NOMO-1 treated with DMSO at 0.1 percent for 48 hours (cell line): ENCODE results near the gene ECI1.
A peak's percentile ranks its signal among the peaks of the same experiment; 100 is the strongest.
"Not testable (repeated sequence)": the region's sequence is repeated elsewhere in the genome, so short reads cannot be mapped to it uniquely, and the experiment has no call there.

Source experiments
- DNase-seq: peaks from one replicate; lab custom pipeline; 2025; ENCODE audit not compliant: unreplicated experiment; lab: John Stamatoyannopoulos, UW

The ECI1 gene

DNA sequence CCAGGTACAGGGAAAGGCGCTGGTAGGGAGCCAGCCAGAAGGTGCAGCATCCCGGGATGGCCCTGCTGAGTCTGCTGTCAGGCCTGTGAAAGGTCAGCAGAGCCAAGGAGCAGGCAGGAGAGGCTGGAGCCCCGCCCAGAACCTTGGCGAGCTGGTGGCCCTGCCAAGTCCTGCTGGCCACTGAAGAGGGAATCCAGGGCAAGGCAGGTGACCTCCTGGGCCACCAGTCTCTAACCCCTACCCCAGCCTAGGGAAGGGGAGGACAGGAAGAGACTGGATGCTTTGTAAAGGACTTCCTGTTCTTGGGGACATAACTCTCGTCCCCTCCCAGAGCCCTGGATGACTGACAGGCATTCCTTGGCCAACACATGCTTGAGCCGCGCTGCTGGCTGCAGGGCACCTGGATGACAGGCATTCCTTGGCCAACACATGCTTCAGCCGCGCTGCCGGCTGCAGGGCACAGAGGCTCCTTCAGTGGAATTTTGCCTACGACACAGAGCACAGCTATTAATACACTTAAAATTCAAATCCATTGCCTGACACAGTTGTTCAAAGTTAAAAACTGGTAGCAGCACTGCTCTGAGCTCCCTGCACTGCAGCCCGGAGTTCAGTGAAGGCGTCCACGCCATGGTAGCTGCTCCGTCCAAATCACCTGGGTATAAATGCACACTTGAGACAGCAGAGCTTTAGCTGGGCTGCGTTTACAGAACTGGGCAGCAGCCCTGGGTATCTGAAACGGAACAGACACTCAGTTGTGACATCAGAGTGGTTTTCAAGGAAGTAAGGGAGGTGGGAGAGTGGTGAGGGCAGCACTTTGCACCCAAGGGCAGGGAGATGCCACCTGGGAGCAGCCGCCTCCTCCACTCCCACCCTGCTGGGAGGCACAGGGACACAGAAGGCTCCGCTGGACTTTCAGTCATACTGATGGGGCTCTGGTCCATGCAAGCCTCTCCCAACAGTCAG is 38.7 kb downstream of the ECI1 start:
- DNase-seq = peak; percentile 46

GRCh38 chr16:2211923-2212347 is 39.5 kb downstream of the ECI1 start:
- no peak for DNase-seq

- no peak for DNase-seq
Measured at GRCh38 chr16:2210386-2211365, 40.7 kb downstream of the ECI1 start, which contains the start of gene BRICD5. Gene BRICD5, minus strand, starts transcription at chr16:2210863. Its CDS starts 30 bp downstream, at chr16:2210833.

- DNase-seq = no peak
Measured at GRCh38 chr16:2210009-2210332, 41.4 kb downstream of the ECI1 start.

- no peak for DNase-seq
Measured at GRCh38 chr16:2209258-2210008, 42.0 kb downstream of the ECI1 start.

DNA sequence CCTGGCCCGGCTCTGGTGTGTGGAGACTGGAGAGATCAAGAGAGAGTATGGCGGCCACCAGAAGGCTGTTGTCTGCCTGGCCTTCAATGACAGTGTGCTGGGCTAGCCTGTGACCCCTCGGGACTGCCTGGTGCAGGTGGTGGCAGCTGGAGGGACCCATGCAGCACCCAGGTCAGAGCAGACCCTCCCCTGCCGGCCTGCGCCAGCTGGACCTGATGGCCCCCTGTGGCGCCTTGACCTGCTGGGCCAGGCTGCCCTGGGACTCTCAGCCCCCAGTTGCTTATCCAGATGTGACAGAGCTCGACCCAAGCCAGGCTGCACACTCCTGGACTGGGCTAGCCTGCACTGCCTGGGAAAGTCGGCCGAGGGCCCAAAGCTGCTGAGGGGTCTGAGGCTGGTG is 42.6 kb downstream of the ECI1 start:
- no peak for DNase-seq

- DNase-seq = no peak
Measured at GRCh38 chr16:2208308-2208707, 43.1 kb downstream of the ECI1 start.

- DNase-seq = no peak
Measured at GRCh38 chr16:2207872-2208271, 43.5 kb downstream of the ECI1 start.

DNA sequence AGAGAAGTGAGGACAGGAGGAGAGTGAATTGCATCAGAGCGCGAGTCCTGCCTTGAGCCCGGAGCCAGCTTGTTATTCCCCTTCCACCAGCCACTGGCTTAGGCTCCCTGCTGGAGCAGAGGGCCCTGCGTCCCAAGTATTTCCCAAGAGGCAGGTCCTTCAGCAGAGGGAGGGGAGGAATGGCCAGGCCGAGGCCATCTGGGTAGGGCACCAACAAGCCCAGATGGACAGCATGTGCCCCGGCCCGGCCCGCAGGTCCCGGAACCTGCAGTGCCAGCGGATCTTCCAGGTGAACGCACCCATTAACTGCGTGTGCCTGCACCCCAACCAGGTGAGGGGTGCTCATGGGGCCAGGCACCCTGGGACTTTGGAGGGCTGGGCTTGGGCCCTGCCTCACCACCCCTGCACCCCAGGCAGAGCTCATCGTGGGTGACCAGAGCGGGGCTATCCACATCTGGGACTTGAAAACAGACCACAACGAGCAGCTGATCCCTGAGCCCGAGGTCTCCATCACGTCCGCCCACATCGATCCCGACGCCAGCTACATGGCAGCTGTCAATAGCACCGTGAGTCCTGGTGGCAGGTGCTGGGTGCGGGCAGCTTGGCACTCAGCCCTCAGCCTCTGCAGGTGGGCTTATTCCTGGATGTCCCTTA is 44.5 kb downstream of the ECI1 start:
- DNase-seq = no peak

- DNase-seq = no peak
Measured at GRCh38 chr16:2206420-2206779, 45.0 kb downstream of the ECI1 start.

GRCh38 chr16:2205967-2206313 is 45.4 kb downstream of the ECI1 start:
- DNase-seq = no peak

GRCh38 chr16:2205104-2205966 is 46.1 kb downstream of the ECI1 start, which contains the start of gene MLST8:
Gene MLST8, plus strand, starts transcription at chr16:2205454. Its CDS starts 632 bp downstream, at chr16:2206086.
- peak; percentile 77 for DNase-seq

DNA sequence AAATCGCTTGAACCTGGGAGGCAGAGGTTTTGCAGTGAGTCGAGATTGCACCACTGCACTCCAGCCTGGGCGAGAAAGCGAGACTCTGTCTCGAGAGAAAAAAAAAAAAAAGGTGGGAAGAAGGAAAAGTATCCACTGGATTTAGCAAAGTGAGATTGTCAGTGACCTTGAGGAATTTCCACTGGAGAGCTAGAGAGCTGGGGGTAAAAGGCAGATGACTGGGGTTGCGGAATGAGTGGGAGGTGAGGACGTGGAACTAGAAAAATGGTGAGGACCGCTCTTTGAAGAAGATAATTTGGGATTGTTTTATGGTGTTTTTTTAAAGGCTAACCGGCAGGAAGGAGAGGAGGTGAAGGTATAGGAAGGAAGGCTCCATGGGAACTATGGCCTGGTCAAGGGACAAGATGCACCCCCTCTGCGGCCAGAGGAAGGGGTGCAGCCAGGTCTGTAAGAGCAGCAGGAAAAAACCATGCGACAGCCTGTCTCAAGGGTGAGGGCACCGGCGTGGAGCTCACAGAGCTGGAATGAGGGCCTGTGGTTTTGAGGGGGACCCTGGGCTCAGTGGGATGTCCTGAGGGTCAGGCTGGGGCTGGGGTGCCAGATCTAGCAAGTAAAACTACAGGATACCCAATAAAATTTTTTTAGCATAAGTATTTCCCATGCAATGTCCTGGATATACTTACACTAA is 46.8 kb downstream of the ECI1 start:
- no peak for DNase-seq

DNA sequence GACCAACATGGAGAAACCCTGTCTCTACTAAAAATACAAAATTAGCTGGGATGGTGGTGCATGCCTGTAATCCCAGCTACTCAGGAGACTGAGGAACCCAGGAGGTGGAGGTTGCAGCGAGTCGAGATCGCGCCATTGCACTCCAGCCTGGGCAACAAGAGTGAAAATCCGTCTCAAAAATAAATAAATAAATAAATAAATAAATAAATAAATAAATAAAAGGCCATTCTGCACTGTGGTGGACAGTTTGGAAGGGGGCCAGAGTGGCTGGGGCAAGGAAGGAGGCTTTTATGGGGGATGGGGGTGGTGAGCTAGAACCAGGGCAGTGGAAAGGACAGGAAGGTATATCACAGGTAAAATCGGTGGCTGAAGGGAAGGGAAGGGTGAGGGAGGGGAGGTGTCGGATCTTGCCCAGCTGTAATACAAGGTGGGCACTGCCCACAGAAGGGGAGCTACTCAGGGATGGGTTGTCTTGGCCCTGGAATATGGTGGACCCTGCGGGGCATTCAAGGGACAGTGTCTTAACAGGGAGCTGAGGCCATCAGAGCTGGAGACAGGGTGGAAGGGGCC is 48.2 kb downstream of the ECI1 start:
- not testable (repeated sequence) for DNase-seq

- DNase-seq = no peak
Measured at GRCh38 chr16:2200313-2200712, 51.1 kb downstream of the ECI1 start.

- no peak for DNase-seq
Measured at GRCh38 chr16:2199621-2200139, 51.7 kb downstream of the ECI1 start.

DNA sequence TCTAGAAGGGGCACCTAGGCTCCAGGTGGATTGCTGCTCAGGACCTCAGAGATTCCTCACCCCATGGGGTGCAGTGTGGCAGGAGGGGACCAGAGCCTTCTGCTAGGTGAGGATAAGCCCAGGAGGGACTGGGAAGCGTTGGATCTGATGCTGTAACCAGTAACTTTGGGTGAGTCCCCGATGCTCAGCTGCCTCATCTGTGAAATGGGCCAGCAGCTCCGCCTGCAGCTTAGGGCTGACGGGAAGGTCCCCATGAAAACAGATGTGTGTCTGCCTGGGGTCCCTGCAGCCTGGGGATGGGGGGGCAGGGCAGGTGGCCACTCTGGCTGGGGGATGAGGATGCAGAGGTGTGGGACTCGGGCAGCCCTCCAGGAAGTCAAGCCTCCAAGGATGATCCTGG is 52.3 kb downstream of the ECI1 start:
- DNase-seq = no peak

DNA sequence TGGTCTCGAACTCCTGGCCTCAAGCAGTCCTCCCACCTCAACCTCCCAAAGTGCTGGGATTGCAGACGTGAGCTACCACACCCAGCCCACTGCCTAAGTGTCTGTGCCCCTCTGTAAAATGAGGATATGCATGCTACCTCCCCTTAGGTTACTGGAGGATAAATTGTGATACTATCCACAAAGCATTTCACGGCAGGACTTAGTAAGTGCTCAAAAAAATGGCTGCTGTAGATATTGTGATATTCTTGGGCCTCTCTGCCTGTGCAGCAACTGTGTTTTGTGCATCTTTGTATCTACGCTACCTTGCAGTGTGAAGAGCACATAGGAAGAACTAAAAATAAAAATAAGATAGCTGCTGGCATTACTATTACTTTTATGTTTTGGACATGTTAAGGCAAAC is 53.1 kb downstream of the ECI1 start:
- DNase-seq = no peak
